GM19328 (cell line): Measurements from ENCODE around the gene BEND6.
"Not testable (repeated sequence)": the region's sequence is repeated elsewhere in the genome, so short reads cannot be mapped to it uniquely, and the experiment has no call there.

Experiments used
- ATAC-seq: cut with Tn5 transposase; IDR thresholded peaks from one replicate; pipeline ENCODE4 v1.9.1; 2021; ENCODE audit warnings: mild to moderate bottlenecking, moderate library complexity; ENCODE audit not compliant: unreplicated experiment

The BEND6 gene

GRCh38 chr6:57026001-57026400 is 71.1 kb downstream of the BEND6 start:
- no peak for ATAC-seq

GRCh38 chr6:57027301-57027700 is 72.4 kb downstream of the BEND6 start:
- no peak for ATAC-seq

GRCh38 chr6:57029213-57029612 is 74.3 kb downstream of the BEND6 start:
- no peak for ATAC-seq

- no peak for ATAC-seq
Measured at GRCh38 chr6:57033228-57033627, 78.3 kb downstream of the BEND6 start.

GRCh38 chr6:57035549-57035948 is 80.6 kb downstream of the BEND6 start:
- ATAC-seq, result no peak

- ATAC-seq, result no peak
Measured at GRCh38 chr6:57038906-57039305, 84.0 kb downstream of the BEND6 start.

GRCh38 chr6:57040011-57040410 is 85.1 kb downstream of the BEND6 start:
- no peak for ATAC-seq

- not testable (repeated sequence) for ATAC-seq
Measured at GRCh38 chr6:57044061-57044460, 89.2 kb downstream of the BEND6 start.

GRCh38 chr6:57044568-57044967 is 89.7 kb downstream of the BEND6 start:
- no peak for ATAC-seq

GRCh38 chr6:57046332-57047256 is 91.7 kb downstream of the BEND6 start, which contains the start of gene KIAA1586:
KIAA1586 (plus strand) TSS chr6:57046693; CDS start chr6:57046756, 63 bp downstream.
- ATAC-seq, result peak; percentile 92

GRCh38 chr6:57047257-57047585 is 92.3 kb downstream of the BEND6 start:
- ATAC-seq, result peak; percentile 18

GRCh38 chr6:57047859-57048258 is 93.0 kb downstream of the BEND6 start:
- ATAC-seq, result peak; percentile 2

- no peak for ATAC-seq
Measured at GRCh38 chr6:57048577-57048976, 93.7 kb downstream of the BEND6 start.

- no peak for ATAC-seq
Measured at GRCh38 chr6:57063847-57064246, 108.9 kb downstream of the BEND6 start.

- ATAC-seq, result no peak
Measured at GRCh38 chr6:57064809-57065208, 109.9 kb downstream of the BEND6 start.

GRCh38 chr6:57068061-57068460 is 113.2 kb downstream of the BEND6 start:
- no peak for ATAC-seq

GRCh38 chr6:57069228-57069627 is 114.3 kb downstream of the BEND6 start:
- no peak for ATAC-seq

GRCh38 chr6:57069920-57070331 is 115.0 kb downstream of the BEND6 start:
- ATAC-seq, result no peak

- ATAC-seq, result no peak
Measured at GRCh38 chr6:57072108-57072507, 117.2 kb downstream of the BEND6 start.

GRCh38 chr6:57074383-57074782 is 119.5 kb downstream of the BEND6 start:
- no peak for ATAC-seq

- no peak for ATAC-seq
Measured at GRCh38 chr6:57075092-57075491, 120.2 kb downstream of the BEND6 start.
